Left renal cortex interstitium (tissue), 4 donors: ENCODE measurements around the gene KCNMA1. TPM values are rescaled to one million over a fixed set of nuclear protein-coding genes. Genes with fewer than 3 reads are reported as not detected.

ENCODE experiments used
- DNase-seq, 4 donors: peaks; one replicate each; pipeline ENCODE4 v3.0.0-alpha.2; 2013; ENCODE audit warnings: low read depth in 4 of 4, low spot score in 2 of 4, missing footprints in 1 of 4
- polyA plus RNA-seq, 4 donors: library from polyadenylated mRNA; unstranded; fragments of 120-200 nt; gene quantifications; one replicate each; pipeline ENCODE4 v1.2.1, GENCODE V29; 2013; ENCODE audit not compliant: insufficient read length in 4 of 4

Gene KCNMA1
- polyA plus RNA-seq, 4 donors: 2.8 to 5.2 (median 3.7) TPM

DNA sequence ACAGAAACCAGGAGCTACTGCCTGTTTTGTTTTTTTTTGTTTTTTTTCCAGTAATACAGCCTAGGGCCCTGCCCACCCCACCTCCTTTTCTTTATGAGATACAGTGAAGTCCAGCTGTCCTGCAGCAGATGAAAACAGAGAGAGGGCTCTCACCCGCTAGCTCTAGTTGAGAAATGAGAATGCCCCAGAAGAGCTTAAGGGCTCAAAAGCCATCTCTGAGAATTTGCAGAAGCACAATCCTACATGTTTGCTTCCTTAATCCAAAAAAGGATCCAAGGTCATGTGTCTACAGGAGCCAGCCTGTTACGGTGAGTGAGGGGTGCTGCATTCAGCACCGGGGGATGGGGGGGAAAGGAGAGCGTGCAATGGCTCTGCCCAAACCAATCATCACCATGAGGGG, 122.7 kb downstream of the KCNMA1 start:
- DNase-seq: no peak

DNA sequence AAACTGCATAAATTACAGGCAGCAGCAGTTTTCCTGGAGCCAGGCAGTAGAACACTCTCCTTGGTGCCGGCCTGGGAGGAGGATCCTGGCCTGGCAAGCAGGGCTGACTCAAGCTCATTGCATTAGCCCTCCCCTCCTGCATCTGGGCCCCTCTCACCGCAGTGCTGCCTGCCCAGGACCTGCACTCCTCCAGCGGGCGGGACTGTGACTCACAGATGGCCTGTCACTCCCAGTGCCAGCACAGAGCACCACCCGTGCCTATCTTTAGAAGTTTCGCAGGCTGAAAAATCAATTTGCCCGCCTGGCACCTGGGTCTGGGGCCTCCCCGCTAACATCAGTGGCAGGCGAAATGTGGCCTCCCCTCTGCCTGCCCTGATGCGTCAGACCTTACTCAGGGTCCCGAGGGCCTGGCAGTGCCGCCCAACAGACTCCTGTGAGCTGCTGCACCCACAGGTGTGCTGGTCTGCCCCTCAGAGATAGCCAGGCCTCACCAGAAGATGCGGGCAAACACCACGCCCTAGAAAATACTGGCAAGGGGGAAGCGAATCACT, 123.8 kb downstream of the KCNMA1 start:
- no peak for DNase-seq

DNA sequence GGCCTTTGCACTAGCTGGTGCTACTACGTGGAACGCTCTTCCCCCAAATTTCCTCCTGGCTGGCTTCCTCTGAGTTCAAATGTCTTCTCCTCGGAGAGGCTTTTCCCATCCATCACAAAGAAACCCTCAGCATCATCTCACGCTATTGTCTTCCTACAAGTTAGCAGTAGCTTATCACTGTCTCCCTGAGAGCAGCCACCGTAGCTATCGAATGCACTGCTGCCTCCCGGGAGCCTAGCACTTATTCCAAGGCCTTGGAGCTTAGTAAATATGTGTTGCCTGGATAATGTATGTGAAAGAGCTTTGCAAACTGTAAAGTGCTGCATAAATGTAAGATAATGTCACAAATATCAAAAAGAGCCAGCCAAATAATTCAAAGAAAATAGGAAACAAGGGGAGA, 124.4 kb downstream of the KCNMA1 start:
- no peak for DNase-seq

DNA sequence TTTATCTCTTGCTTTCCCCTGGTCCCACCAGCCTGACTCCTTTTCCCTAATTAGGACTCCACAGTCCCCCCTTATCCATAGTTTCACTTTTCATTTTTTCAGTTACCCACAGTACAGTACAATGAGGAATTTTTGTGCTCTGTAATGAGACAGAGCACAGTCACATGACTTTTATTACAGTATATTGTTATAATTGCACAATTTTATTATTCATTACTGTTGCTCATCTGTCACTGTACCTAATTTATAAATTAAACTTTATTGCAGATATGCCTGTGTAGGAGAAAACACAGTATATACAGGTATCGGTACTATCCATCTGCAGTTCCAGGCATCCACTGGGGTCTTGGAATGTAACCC, 125.4 kb downstream of the KCNMA1 start:
- no peak for DNase-seq

DNA sequence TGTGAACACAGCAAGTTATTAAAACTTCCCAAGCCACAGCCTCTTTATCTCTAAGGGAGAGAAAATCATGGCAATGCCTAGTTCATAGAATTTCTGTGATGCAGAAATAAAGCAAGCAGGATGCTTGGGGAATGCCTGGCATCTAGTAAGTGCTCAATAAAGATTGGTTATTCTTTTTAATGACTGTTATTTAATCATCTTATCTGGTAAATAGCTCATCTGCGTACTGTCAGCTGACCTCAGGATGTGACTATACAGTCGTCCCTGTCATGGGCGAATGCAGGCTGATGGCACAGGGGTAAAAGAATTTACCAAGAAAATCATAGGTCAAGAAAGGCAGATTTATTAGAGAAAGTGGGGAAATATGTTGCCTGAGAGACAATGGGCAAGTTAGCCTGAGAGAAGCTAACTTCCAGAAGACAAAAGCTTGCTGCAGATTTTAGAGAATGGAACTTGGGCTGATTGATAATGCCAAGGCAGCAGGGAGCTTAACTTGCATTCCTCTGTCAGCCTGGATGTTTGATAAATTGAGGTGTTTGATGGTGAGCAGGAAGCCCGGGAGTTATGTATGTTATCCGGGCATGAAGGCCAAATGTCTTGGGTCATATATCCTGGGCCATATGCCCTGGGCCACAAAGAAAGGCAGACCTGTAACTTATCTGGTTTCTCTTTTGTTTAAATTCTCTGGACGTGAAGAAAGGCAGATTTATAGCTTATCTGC, 126.0 kb downstream of the KCNMA1 start:
- no peak for DNase-seq

DNA sequence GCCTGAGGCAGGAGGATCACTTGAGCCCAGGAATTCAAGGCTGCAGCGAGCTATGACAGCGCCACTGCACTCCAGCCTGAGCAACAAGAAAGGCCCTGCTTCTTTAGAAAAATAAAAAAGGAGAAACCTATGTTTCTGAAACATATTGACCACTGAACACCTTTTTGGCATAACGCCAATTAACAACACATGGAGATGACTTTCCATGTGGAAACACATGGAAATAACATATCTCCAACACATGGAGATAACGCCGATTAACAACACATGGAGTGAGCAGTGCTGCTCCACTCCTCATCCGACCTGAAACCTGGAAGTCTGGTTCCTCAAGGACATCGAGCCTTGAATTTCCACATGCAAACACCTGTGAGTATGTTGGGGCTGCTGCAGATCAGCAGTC, 126.9 kb downstream of the KCNMA1 start:
- DNase-seq: no peak

DNA sequence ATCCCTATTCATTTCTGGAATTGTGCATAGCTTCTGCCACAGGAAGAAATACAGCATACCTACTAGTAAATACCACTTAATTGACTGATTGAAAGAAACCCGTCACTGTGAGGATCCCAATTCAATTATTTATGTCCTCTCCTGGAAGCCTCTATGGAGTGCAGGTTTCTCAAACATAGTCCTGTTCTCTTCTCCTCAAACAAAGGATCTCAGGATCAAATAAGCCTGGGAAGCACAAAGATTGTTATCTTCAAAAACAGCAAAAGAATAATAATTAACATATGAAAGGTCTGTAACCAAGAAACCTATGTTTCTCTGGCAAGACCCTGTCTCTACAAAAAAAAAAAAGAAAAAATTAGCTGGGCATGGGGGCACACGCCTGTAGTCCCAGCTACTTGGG, 127.3 kb downstream of the KCNMA1 start:
- DNase-seq: no peak

DNA sequence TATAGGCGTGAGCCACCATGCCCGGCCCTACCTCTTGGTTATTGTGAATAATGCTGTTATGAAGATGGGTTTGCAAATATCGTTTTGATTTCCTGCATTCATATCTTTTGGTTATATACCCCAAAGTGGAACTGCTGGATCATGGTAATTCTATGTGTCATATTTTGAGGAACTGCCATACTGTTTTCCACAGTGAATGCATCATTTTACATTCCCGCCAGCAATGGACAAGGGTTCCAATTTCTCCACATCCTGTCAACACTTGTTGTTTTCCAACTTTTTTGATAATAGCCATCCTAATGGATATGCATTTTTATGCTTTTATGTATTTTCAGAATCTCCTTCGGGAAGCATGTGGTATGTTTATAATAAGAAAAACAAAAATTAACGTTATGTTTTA, 128.2 kb downstream of the KCNMA1 start:
- DNase-seq: no peak

DNA sequence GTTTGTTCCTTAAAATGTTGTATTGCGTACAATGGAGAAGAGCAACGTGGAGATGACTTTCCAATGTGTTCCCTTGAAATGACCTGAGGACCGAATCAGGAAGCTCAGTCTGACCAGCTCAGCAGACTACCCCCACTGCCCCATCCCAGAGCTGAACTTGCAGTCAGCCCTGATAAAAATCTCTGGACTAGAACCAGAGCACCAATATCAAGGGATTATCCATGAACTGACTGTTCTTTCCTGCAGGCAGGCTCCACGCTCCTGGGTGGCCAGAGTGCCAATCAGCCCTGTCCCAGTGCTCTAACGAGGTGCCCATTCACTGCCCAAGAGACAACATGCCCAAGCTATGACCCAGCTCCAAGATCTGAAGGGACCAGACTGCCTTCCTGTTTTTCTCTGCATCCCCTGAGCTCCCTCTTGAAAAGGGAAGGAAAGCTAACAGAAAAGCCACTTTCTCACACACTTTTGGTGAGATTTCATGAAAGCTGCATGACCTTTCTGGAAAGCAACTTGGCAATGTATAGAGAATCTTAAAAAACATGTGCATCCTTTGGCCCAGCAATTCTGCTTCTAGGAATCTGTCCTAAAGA, 130.2 kb downstream of the KCNMA1 start:
- DNase-seq: no peak

DNA sequence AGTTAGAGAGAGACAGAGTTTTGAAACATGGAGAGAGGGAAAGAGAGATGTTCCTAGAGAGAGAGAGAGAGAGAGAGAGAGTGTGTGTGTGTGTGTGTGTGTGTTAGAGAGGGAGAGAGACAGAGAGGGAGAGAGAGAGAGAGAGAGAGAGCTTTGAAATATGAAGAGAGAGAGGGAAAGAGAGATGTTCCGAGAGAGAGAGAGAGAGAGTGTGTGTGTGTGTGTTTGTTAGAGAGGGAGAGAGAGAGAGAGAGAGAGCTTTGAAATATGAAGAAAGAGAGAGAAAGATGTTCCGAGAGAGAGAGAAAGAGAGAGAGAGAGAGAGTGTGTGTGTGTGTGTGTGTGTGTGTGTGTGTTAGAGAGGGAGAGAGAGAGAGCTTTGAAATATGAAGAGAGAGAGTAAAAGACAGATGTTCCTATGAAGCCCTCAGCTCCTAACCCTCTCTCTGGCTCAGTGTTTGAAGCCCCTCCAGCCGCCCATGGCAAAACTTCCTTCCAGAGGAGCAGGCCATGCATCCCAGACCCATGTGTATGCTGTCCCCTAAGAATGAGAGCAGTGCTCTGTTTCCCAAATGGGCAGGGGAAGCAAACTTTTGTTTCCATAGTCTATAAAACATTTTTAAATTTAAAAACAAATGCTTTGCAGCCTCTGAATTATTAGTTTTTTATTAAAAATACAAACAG, 130.9 kb downstream of the KCNMA1 start:
- DNase-seq: no peak

DNA sequence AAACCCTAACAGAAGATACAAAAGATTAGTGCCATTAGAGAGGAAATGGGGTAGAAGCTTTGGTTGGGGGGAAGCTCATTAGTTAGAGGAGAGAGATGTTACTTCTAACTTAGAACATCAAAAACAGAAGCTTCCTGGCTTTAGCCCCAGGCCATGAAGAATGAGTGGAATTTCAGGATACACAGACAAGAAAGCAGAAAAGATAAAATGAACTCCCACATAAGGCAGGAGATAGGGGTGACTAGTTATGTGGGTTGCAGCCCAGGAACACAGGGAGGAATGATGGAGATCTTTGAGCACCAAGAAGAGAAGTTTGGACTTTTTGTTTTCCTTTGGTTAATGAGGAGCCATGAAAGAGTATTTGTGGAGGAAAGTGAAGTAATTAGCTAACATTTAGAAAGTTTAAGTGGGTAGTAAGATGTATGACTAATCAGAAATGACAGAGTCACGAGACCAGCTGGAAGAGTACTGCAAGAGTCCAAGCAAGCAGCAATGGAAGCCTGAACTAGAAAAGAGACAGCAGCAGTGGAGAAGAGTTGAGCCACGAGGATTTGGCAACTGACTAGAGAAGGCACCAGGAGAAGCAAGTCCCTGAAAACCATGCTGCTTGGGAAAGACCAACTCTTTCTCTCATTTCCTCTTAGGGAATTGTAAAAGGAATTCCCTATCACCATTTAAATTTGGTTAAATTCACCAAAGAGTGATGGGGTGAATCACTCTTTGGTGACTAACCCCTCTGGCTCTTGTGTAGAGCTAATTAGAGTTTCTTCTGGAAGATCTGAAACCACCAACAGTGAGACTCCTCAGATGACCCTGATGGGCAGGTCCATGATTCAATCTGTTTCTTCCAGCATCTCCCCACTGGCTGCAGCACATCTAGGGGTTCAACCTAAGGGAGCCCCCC, 131.9 kb downstream of the KCNMA1 start:
- DNase-seq: no peak

DNA sequence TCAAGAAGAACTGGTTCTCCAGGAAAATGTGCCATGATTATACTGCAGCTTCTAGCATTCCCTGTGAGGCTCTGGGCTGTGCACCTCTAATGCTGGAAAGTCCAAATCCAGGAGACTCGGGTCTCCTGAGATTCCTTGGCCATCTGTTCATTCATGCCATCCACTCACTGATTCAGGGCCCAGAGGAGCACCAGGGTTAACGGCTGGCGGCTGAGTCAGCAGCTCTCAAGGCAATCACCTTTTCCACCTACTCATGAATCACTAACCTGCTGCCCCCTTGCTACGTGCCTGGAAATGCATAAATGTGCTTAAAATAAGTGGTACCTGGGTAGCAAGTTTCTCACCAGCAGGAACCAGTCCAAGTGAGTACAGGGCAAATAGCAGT, 132.7 kb downstream of the KCNMA1 start:
- no peak for DNase-seq

DNA sequence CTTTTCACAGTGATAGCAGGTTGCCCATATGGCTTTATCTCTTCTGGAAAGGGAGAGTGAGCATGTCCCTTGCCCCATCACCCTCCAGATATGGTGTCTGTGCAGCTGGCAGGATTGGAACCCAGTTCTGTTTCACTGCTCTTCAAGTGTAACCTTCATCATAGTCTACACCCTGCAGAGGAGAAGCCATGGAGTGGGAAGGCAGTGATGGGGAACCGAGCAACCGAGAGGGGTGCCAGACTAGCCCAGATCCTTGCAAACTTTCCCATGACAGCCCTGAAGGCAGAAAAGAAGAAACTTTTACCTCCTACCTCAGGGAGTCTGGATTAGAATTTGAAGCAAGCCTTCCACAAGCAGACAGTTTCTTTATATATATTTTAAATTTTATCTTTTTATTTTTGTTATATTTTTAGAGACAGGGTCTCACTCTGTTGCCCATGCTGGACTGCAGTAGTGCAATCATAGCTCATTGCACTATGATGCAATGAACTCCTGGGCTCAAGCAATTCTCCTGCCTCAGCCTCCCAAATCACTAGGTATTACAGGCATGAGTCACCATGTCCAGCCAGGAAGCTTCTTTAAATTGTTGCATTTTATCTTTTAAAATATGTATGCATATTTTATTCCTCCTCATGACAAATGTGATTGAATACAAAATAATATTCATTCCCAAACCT, 133.3 kb downstream of the KCNMA1 start:
- no peak for DNase-seq

DNA sequence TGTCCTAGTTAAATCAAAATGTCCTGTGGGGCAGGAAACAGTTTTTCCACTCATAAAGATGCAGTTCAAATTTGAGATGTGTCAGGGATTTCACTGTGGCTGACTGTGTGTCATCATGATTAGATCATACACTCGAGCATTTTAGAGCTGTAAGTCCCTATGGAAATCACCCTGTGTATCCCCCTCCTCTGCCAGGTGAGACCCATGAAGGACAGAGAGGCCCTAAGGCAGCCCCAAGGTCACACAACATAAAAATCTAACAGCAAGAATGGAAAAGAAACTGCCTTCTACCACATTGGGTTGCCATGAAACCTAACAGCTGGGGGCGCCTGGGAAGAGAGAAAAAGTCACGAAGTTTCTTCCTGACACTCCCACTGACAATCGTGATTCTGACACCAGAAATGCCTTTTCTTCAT, 135.8 kb downstream of the KCNMA1 start:
- DNase-seq: no peak

DNA sequence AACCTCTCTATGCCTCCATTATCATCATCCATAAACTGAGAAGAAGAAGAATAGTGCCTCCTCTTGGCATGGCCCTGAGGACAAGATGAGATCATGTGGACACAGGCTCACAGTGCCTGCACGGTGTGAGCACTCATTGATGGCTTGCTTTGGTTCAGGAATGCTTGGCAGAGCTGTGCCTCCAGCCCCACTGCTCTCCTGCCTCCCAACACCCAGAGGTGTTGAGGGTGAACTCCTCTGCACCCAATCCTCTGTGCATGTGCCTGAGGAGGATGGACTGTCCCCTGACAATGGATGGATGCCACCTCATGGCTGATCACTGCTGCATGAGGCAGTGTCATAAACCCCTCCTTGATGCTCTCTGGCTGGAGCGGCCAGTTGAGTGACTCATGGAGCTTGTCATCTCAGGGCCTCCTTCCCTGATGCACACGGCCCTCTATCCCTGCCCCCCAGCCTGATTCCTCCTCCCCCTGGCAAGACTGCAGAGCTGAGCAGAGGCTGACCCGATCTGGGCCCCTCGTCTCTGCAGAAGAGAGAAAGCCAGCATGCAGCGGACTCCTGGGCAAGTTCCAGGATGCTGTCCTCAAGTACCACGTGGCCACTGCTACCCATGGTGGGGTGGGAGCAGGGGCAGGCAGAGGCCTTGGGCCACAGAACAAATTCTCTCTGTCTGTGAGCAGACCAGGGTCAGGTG, 136.3 kb downstream of the KCNMA1 start:
- DNase-seq: no peak

DNA sequence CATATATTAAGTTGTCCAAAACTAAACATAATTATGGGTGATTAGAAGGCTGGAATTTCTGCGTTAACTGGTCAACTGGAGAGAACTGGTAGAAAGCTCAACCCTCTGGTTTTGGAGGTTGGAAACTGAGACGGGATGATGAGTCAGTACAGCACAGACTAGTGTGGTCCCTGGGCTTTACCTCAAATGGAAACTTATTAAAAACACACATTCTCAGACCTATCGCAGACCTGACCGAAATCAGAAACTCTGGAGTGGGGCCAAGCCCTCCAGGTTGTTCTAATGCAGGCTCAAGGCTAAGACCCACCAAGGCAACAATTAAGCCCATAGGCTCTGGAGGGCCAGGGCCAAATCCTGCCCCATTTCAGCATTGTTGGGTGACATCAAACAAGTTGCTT, 136.9 kb downstream of the KCNMA1 start:
- no peak for DNase-seq

DNA sequence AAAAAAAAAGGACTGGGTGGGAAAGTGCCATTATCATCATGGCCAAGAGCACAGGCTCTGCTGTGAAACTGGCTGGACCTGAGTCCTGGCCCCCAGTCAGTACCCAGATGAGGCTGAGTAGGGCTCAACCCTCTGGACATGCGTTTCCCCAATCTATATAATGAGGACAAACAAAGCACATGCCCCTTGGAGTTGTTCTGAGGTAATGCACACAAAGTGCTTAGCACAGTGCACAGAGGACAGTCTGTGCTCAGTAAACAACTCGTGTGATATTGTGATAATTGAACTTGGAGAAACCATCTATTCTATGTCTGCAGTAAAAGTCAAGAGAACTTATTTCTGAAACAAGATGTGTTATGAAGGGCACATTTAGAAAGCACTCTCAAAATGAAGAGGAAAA, 138.8 kb downstream of the KCNMA1 start:
- no peak for DNase-seq

DNA sequence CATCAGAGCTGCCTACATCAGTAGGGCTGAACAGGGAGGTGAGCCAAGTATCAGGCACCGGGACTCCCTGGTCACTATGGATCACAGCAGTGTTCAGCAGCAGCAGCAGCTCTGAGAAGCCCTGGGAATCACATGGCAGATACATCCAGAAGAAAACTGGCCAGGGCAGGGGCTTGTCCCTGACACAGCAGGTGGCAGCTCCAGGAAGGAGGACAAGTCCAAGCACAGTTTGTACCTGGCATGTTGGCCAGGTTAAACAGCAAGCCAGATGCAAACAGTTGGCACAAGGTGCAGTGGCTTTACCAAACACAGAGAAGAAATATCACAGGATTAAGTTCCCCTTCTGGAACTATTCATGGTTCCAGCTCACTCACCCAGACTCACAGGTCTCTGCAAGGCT, 139.4 kb downstream of the KCNMA1 start:
- no peak for DNase-seq

DNA sequence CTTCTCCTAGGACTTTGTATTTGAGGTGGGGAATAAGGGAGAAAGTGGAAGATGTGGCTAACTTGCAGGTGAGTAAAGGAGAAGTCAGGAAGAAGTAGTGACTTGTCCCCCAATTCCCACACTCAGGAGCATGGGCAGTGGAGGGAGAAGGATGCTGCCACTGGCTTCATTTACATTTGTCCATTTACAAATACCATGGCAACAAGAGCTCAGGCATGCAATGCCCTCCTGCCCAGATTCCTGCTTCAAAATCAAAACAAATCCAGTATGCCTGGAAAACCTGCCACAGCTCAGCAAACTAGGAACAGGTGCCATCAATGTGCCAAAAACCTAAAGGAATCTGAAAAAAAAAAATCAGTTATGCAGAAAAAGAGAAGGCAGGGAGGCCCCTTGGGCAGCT, 139.9 kb downstream of the KCNMA1 start:
- DNase-seq: no peak

DNA sequence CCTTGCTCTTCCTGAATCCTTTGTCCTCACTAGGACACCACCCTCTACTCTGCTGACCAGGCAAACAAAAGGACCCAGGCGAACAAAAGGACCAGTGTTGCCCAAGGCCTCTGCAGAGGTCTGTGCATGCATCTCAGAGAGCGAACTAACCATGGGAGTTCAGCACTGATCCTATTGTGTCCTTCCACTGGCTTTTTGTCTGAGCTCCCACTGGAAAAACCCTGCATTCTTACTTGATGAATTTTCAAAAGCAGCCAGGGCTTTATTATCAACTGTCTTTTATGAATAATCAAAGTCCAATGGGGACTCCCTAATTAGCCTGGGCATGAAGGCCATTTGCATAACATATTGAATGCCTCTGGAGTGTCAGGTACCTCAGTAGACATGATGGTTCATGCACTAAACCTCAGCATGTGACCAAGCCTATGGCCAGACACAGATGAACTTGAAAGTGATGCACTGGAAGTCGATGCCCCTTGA, 140.6 kb downstream of the KCNMA1 start:
- no peak for DNase-seq
